NCI-H2196 treated with DMSO at 0.1 percent for 48 hours (cell line): Measurements from ENCODE around the gene RHOBTB1.
"Not testable (repeated sequence)": the region's sequence is repeated elsewhere in the genome, so short reads cannot be mapped to it uniquely, and the experiment has no call there.

ENCODE experiments used
- DNase-seq: peaks from one replicate; lab custom pipeline; 2025; ENCODE audit not compliant: unreplicated experiment; lab: John Stamatoyannopoulos, UW

RHOBTB1 gene

GRCh38 chr10:60871215-60871614 lies 72.8 kb downstream of the RHOBTB1 start:
- no peak for DNase-seq

GRCh38 chr10:60870803-60871202 lies 73.2 kb downstream of the RHOBTB1 start:
- DNase-seq = no peak

- no peak for DNase-seq
These were observed 73.6 kb downstream of the RHOBTB1 start for GRCh38 chr10:60870416-60870728.

- no peak for DNase-seq
These were observed 74.2 kb downstream of the RHOBTB1 start for GRCh38 chr10:60869652-60870415.

GRCh38 chr10:60868946-60869345 lies 75.0 kb downstream of the RHOBTB1 start:
- no peak for DNase-seq

DNA sequence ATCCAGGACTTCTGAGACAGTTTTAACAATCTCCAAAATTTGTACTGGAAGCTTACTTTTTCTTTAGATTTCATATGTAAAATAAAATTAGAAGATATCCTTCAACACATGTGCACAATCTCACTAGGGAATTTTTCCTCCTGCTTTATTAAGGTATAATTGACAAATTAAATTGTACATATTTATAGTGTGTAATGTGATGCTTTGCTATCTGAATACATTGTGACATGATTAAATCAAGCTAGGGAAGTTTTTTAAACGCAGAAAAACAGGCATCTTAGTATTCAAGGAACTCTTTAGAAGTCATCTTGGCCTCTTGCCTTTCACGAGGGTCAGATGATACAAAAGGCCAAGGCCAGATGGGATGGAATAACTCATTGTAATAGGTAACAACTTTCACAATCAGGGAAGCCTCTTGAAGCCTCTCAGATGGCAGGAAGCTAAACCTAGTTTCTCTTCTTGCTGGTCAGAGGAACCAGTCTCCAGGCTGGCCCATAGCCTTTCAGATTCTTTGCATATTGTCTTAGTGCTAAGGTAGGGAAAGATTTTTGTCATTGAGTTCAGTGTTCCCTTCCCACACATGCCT lies 78.7 kb downstream of the RHOBTB1 start:
- DNase-seq = no peak

DNA sequence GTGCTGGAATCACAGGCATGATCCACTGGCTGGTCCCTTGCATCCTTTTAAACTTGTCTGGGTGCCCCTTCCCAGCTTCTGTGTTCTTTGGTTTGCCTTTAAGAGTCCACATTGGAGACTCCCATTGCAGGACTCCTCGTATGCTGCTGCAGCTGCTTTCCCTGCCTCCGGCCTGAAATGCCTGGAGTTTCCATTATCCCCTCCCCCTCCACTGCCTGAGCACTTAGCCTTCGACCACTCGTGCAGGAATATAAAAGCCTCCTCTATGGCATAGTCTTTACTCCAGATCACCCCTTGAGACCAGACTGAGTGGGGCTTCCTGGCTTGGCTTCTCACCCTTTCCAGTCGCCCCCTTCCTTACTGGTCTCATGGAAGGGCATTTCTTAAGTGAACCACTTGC lies 80.2 kb downstream of the RHOBTB1 start:
- no peak for DNase-seq

GRCh38 chr10:60862517-60862916 lies 81.5 kb downstream of the RHOBTB1 start:
- no peak for DNase-seq

DNA sequence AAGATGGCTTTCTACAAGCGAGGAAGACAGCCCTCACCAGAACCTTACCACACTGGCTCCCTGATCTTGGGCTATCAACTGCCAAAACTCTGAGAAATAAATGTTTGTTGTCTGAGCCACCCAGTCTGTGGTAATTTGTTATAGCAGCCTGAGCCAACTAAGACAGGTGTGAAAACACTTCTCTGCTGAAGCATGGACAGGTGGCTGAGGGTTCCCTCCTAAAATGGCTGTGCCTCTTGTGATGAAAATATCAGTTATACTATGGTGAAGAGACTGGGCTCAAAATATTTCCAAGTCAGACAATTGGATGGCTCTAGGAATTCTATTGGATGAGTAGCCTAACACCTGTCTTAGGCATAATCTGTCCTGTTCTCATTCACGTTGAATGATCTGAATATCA lies 87.6 kb downstream of the RHOBTB1 start:
- DNase-seq = no peak

DNA sequence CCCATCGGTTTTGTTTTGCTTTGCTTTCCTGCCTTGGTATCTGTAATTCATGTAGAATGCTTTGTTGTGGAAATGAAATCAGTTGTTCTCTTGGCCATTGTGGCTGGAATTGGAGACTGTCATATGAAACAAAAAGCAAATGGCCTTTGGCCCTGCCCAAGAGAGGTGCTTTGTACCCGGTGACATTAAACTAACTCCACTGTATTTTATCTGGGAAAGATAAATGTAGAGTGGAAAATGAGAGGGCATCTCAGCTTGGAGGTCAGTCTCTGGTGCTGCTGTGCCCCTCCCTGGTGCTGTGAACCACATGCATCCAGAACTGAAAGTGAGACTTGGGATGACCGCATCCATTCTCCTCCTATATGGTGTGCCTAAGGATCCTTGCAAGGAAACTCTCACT lies 90.3 kb downstream of the RHOBTB1 start:
- no peak for DNase-seq

DNA sequence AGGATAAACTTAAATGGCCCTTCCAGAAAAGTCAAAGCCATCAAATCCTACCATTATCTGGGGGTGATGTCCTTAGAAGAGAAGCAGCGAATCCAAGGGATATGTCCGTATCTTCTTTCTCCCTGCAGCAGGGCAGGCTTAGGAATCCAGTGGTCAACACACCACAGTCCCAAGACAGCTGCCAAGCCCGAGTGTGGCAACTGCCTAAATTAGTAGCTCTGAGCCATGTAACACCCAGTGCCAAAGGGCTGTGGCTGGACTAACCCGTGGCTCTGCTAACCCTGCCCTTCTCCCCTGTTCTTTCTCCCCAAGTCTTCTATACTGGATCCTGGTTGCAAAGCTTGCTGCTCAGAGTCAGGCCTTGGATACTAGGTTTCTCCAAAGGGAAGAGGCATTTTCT lies 90.9 kb downstream of the RHOBTB1 start:
- DNase-seq = no peak

DNA sequence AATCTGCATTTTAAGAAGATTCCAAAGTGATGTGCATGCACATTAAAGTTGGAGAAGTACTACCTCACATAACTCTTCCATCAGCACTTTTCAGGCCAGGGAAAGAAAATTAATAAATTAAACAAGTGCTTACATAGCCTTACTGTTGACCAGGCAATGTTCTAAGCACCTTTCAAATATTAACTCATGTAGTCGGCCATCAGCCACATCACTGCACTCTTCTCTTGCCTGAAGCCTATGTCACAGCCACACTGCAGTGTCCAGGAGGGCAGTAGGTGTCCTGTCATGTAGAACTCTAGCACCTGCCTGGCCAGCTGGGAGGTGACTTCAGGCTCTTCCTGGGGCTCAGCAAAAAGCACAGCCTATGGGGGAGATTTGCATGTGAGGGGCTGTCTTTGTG lies 94.2 kb downstream of the RHOBTB1 start:
- no peak for DNase-seq

DNA sequence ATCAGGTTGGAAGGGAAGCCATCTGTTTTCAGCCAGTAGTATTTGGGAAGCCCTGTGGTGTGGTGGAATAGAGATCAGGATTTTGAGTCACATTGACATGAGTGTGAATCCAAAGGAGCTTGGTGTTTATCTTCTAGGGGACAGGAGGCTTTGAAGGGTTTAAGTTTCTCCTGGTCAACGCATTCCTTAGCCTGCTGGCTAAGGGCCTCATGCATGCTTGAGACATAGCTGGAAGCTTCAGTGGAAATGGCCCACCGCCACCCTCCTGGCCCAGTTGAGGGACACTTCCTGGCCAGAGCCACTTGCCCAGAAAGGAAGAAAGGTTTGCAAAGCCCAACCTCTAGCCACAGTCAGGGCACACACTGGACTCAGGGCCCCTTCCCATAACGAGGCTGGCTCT lies 94.8 kb downstream of the RHOBTB1 start:
- DNase-seq = no peak

DNA sequence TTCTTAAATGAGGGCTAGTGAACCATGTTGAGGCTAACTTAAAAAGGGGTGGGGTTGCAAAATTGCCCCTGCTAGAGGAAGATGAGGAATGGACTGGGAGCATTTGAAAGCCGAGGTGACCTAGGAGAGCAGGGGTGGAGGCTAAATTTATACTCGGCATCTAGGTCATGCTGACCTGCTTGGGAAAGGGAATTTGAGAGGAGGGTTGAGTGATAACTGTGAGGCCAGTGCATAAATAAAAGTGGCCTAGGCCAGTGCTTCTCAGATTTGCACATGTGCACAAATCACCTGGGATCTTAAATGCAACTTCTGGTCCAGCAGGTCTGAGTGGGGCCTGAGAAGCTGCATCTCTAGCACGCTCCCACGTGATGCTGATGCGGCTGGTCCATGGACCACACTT lies 95.3 kb downstream of the RHOBTB1 start:
- no peak for DNase-seq

GRCh38 chr10:60848126-60848525 lies 95.9 kb downstream of the RHOBTB1 start:
- DNase-seq = no peak

DNA sequence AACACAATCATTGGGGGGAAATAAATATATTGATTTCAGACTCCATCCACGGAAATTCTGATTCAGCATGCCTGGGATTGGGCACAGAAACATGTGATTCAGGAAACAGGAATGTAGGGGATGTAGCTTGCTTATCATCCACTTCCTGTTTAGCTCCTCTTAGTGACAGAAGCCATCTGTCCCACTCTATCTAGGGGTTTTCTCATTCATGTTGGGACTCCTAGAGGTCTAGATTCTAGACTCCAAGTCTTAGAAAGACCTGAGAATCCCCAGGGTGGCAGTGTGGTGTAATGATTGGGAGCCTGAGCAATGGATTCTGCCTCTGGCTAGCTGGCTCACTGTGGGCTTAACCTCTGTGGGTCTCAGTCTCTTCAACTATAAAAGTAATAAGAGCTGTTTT lies 97.8 kb downstream of the RHOBTB1 start:
- no peak for DNase-seq

DNA sequence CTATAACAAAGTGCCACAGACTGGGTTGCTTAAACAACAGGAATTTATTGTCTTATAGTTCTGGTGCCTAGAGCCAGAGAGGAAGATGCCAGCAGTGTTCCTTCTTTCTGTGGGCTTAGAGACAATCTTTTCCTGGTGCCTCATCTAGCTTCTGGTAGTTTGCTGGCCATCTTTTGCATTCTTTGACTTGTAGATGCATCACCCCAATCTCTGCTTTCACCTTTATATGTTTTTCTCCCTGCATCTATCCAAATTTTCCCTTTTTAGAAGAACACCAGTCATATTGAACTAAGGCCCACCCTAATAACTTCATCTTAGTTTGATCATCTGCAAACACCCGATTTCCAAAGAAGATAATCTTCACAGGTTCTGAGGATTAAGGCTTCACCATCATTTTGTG lies 98.9 kb downstream of the RHOBTB1 start:
- DNase-seq = no peak

- no peak for DNase-seq
These were observed 101.3 kb downstream of the RHOBTB1 start for GRCh38 chr10:60842694-60843093.

- DNase-seq = not testable (repeated sequence)
These were observed 102.8 kb downstream of the RHOBTB1 start for GRCh38 chr10:60841227-60841626.

GRCh38 chr10:60835049-60835448 lies 108.9 kb downstream of the RHOBTB1 start:
- no peak for DNase-seq

GRCh38 chr10:60834401-60834800 lies 109.6 kb downstream of the RHOBTB1 start:
- no peak for DNase-seq

GRCh38 chr10:60832136-60832535 lies 111.8 kb downstream of the RHOBTB1 start:
- DNase-seq = not testable (repeated sequence)

GRCh38 chr10:60828489-60828852 lies 115.5 kb downstream of the RHOBTB1 start:
- DNase-seq = no peak
